ENCODE results near the gene CHMP2B. TPM values are rescaled to one million over a fixed set of nuclear protein-coding genes. Genes with fewer than 3 reads are reported as not detected.
A peak's percentile ranks its signal among the peaks of the same experiment; 100 is the strongest.

Gene CHMP2B
- total RNA-seq, 1 experiment from 2014 or later = 54.3 TPM

DNA sequence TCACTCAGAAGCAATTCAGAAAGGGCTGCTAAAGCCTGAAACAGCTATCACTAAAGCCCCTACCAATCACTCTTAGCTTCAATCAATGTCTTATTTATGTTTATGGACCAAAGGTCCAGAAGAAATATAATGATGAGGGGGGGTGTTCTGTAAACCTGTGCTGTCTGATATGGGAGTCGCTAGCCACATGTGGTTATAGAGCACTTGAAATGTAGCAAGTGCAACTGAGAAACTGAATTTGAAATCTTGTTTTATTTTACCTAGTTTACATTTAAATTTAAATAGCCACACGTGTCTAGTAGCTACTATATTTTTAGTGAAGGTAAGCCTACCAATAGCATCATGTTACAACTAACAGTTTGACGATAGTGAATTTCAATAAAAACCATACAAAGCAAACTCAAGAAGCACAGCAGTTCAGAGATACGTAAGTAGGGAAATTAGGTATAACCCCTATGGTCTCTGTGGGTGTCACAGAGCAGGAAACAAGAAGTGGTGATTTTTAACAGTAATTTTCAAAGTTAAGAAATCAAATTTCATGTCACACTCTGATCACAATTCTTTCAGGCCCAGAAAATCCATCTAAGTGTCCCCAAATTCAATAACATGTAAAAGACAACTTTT is 45.7 kb downstream of the CHMP2B start:
- Histone ChIP-seq H3K4me1 (ENCODE audit: control insufficient read depth in 1 of 2, insufficient read depth in 2 of 2, low read length in 2 of 2) (no peaks in the 10 kb centered on the region), H3K4me2 (ENCODE audit: low read length) (no peak overlapping the region), H3K79me2 (ENCODE audit: insufficient read depth, low read length) (no peaks in the 10 kb centered on the region), H2AFZ (ENCODE audit: low read depth, low read length, poor library complexity, severe bottlenecking) (no peak overlapping the region), H3K9me2 (ENCODE audit: insufficient read depth) (no peaks in the 10 kb centered on the region), H3K27me3 (ENCODE audit: insufficient read depth, low read length) (no peaks in the 10 kb centered on the region), H3K27ac (ENCODE audit: low read depth, low read length) (no peak overlapping the region), H3K9me3 (ENCODE audit: control insufficient read depth in 1 of 2, insufficient read depth in 1 of 2, low read depth in 1 of 2, low read length in 2 of 2) (no peaks in the 10 kb centered on the region), H3K9ac (ENCODE audit: low read length) (no peak overlapping the region), H3K4me3 (replicated peaks in 1 of 2; ENCODE audit: low read depth in 1 of 2, low read length in 2 of 2) (no peak overlapping the region), H3K36me3 (ENCODE audit: control insufficient read depth in 1 of 2, insufficient read depth in 2 of 2, low read length in 2 of 2) (no peaks in the 10 kb centered on the region), H4K20me1 (ENCODE audit: insufficient read depth) (no peaks in the 10 kb centered on the region)
- DNase-seq (ENCODE audit: low read depth, low spot score) = no peak
- RAD21 ChIA-PET (ENCODE audit: low non-redundant PET in 1 of 2, low total read pairs in 2 of 2, uncharacterized antibody in 2 of 2, unreplicated experiment in 2 of 2) = no interaction called here
- no TSS peak for BruUV-seq (replicated peaks)
- TF ChIP-seq EGR1 (IDR thresholded peaks at IDR 0.05; ENCODE audit: low read depth) (no peak), TCF7L2 (IDR thresholded peaks at IDR 0.05; ENCODE audit: borderline replicate concordance, extremely low read depth, insufficient read depth, insufficient read length) (no peak)
- POLR2A ChIA-PET = no interaction called here
- no peak for ATAC-seq
- CTCF ChIA-PET = no interaction called here
- intact Hi-C loops (cut with micrococcal nuclease) = no loop called here

- H3K9ac ChIP-seq (ENCODE audit: low read length) = no peak within 1 kb of the TSS
- H3K27ac ChIP-seq (ENCODE audit: low read depth, low read length) = no peak within 1 kb of the TSS
- BruUV-seq (replicated peaks) = no TSS peak
- ChIA-PET CTCF (no interaction called here), POLR2A (no interaction called here), RAD21 (ENCODE audit: low non-redundant PET in 1 of 2, low total read pairs in 2 of 2, uncharacterized antibody in 2 of 2, unreplicated experiment in 2 of 2) (no interaction called here)
- H2AFZ ChIP-seq (ENCODE audit: low read depth, low read length, poor library complexity, severe bottlenecking) = peak within 1 kb of the TSS; percentile 31
- H3K27me3 ChIP-seq (ENCODE audit: insufficient read depth, low read length) = no peaks in the 10 kb centered on the region
- intact Hi-C loops (cut with micrococcal nuclease) = no loop called here
- no peak within 1 kb of the TSS for H3K4me2 ChIP-seq (ENCODE audit: low read length)
- H3K36me3 ChIP-seq (ENCODE audit: control insufficient read depth in 1 of 2, insufficient read depth in 2 of 2, low read length in 2 of 2) = no peaks in the 10 kb centered on the region
- no peaks in the 10 kb centered on the region for H3K79me2 ChIP-seq (ENCODE audit: insufficient read depth, low read length)
- no peak for TF ChIP-seq ZNF274 (IDR thresholded peaks at IDR 0.05; ENCODE audit: low read depth, low read length)
- no peak for TF ChIP-seq SRF (IDR thresholded peaks at IDR 0.05; ENCODE audit: low read depth)
- no peak for TF ChIP-seq POLR2AphosphoS5 (IDR thresholded peaks at IDR 0.05; ENCODE audit: low read depth, low read length)
- no peak for TF ChIP-seq RAD21 (IDR thresholded peaks at IDR 0.05; ENCODE audit: low read depth)
- TF ChIP-seq, protein P1, sequence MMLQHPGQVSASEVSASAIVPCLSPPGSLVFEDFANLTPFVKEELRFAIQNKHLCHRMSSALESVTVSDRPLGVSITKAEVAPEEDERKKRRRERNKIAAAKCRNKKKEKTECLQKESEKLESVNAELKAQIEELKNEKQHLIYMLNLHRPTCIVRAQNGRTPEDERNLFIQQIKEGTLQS (IDR thresholded peaks at IDR 0.05) = no peak
- no peak for TF ChIP-seq EGR1 (IDR thresholded peaks at IDR 0.05; ENCODE audit: low read depth)
- no peak for TF ChIP-seq ZBTB33 (IDR thresholded peaks at IDR 0.05; ENCODE audit: extremely low read depth, insufficient replicate concordance, low read length)
- H4K20me1 ChIP-seq (ENCODE audit: insufficient read depth) = no peaks in the 10 kb centered on the region
- no peaks in the 10 kb centered on the region for H3K9me3 ChIP-seq (ENCODE audit: control insufficient read depth in 1 of 2, insufficient read depth in 1 of 2, low read depth in 1 of 2, low read length in 2 of 2)
- DNase-seq (ENCODE audit: low read depth, low spot score) (no peak), ATAC-seq (no peak)
- H3K9me2 ChIP-seq (ENCODE audit: insufficient read depth) = no peaks in the 10 kb centered on the region
- no peaks in the 10 kb centered on the region for H3K4me1 ChIP-seq (ENCODE audit: control insufficient read depth in 1 of 2, insufficient read depth in 2 of 2, low read length in 2 of 2)
- H3K4me3 ChIP-seq (replicated peaks in 1 of 2; ENCODE audit: low read depth in 1 of 2, low read length in 2 of 2) = no peak within 1 kb of the TSS
These were observed 49.4 kb downstream of the CHMP2B start, which contains the start of gene POU1F1 for GRCh38 chr3:87276484-87276883. POU1F1 (minus strand) TSS chr3:87276584; CDS start chr3:87276462, 122 bp downstream.

Measured in HCT116 (cell line).